ENCODE data around the gene ZDHHC14.

ZDHHC14 gene

GRCh38 chr6:157628463-157628862 is 247.5 kb downstream of the ZDHHC14 start:
- TF ChIP-seq POLR2AphosphoS5 (IDR thresholded peaks at IDR 0.05; ENCODE audit: low read depth) (no peak), SPI1 (IDR thresholded peaks at IDR 0.05; ENCODE audit: borderline replicate concordance, low read depth) (no peak), GABPA (IDR thresholded peaks at IDR 0.05; ENCODE audit: low read depth) (no peak), CTCF (IDR thresholded peaks at IDR 0.05; ENCODE audit: insufficient read depth, low read length) (no peak), REST (IDR thresholded peaks at IDR 0.05; ENCODE audit: insufficient replicate concordance, low read depth) (no peak)
- DNase-seq (ENCODE audit: low read depth in 1 of 2, low spot score in 1 of 2): no peak
- Histone ChIP-seq H3K4me3 (replicated peaks; ENCODE audit: insufficient read depth, low read length) (no peak overlapping the region), H3K27me3 (ENCODE audit: insufficient read depth, poor library complexity, severe bottlenecking) (no peaks in the 10 kb centered on the region), H3K27ac (replicated peaks) (no peak overlapping the region; the same call in 1 of the 2 replicates)

DNA sequence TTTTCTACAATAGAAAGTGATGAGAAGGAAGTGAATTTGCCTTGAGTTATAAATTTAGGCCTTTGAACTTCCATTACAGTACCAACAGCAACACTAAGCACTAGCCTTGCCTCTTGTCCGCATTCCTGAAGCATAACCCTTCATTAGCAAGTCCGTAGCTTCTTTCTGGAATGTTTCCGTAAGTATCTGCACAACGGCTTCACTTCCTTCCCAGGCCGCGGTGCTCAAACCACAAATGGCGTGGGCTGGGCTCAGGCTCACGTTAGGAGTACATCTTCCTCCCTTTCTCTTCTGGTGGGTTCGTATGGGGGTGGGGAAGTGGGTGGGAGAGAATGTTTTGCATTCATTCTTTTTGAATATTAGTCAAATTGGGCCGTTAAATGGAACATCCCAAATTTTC is 248.2 kb downstream of the ZDHHC14 start:
- H3K27me3 ChIP-seq (ENCODE audit: insufficient read depth, poor library complexity, severe bottlenecking): no peaks in the 10 kb centered on the region
- peak overlapping the region; percentile 52 for H3K27ac ChIP-seq (replicated peaks)
- peak; percentile 44 to 54 for DNase-seq (ENCODE audit: low read depth in 1 of 2, low spot score in 1 of 2)
- H3K4me3 ChIP-seq (replicated peaks; ENCODE audit: insufficient read depth, low read length): no peak overlapping the region
- no peak for TF ChIP-seq REST (IDR thresholded peaks at IDR 0.05; ENCODE audit: insufficient replicate concordance, low read depth)
- TF ChIP-seq GABPA (IDR thresholded peaks at IDR 0.05; ENCODE audit: low read depth): no peak
- no peak for TF ChIP-seq CTCF (IDR thresholded peaks at IDR 0.05; ENCODE audit: insufficient read depth, low read length)
- TF ChIP-seq SPI1 (IDR thresholded peaks at IDR 0.05; ENCODE audit: borderline replicate concordance, low read depth): peak; percentile 80

- Histone ChIP-seq H3K27me3 (ENCODE audit: insufficient read depth, poor library complexity, severe bottlenecking) (no peaks in the 10 kb centered on the region), H3K27ac (replicated peaks) (no peak overlapping the region), H3K4me3 (replicated peaks; ENCODE audit: insufficient read depth, low read length) (no peak overlapping the region)
- no peak for DNase-seq (ENCODE audit: low read depth in 1 of 2, low spot score in 1 of 2)
- TF ChIP-seq POLR2AphosphoS5 (IDR thresholded peaks at IDR 0.05; ENCODE audit: low read depth) (no peak), SPI1 (IDR thresholded peaks at IDR 0.05; ENCODE audit: borderline replicate concordance, low read depth) (no peak), GABPA (IDR thresholded peaks at IDR 0.05; ENCODE audit: low read depth) (no peak), REST (IDR thresholded peaks at IDR 0.05; ENCODE audit: insufficient replicate concordance, low read depth) (no peak), CTCF (IDR thresholded peaks at IDR 0.05; ENCODE audit: insufficient read depth, low read length) (no peak)
Measured at GRCh38 chr6:157630463-157631080, 249.6 kb downstream of the ZDHHC14 start.
